Measurements from ENCODE around the gene ANO9.
A peak's percentile ranks its signal among the peaks of the same experiment; 100 is the strongest.

Gene ANO9

GRCh38 chr11:441418-442274 is at the start of gene ANO9:
Gene ANO9, minus strand, starts transcription at chr11:442011. Its CDS starts 85 bp downstream, at chr11:441926.
- DNase-seq: peak; percentile 80

- DNase-seq: no peak
Observed at GRCh38 chr11:491358-491757, 49.5 kb upstream of the ANO9 start.

GRCh38 chr11:490930-491260 is 49.1 kb upstream of the ANO9 start:
- no peak for DNase-seq

GRCh38 chr11:490186-490929 is 48.5 kb upstream of the ANO9 start:
- DNase-seq: no peak

- DNase-seq: no peak
Observed at GRCh38 chr11:489610-490185, 47.9 kb upstream of the ANO9 start.

- no peak for DNase-seq
Observed at GRCh38 chr11:488992-489391, 47.2 kb upstream of the ANO9 start.

- DNase-seq: no peak
Observed at GRCh38 chr11:488579-488978, 46.8 kb upstream of the ANO9 start.

GRCh38 chr11:488062-488461 is 46.3 kb upstream of the ANO9 start:
- DNase-seq: no peak

GRCh38 chr11:487571-488021 is 45.8 kb upstream of the ANO9 start:
- DNase-seq: no peak

- DNase-seq: no peak
Observed at GRCh38 chr11:486189-486588, 44.4 kb upstream of the ANO9 start.

GRCh38 chr11:484616-485015 is 42.8 kb upstream of the ANO9 start:
- no peak for DNase-seq

GRCh38 chr11:479311-479710 is 37.5 kb upstream of the ANO9 start:
- DNase-seq: no peak

GRCh38 chr11:477052-477715 is 35.4 kb upstream of the ANO9 start:
- DNase-seq: no peak

- no peak for DNase-seq
Observed at GRCh38 chr11:476416-476815, 34.6 kb upstream of the ANO9 start.

- no peak for DNase-seq
Observed at GRCh38 chr11:475941-476340, 34.1 kb upstream of the ANO9 start.

- DNase-seq: no peak
Observed at GRCh38 chr11:474914-475506, 33.2 kb upstream of the ANO9 start.

- no peak for DNase-seq
Observed at GRCh38 chr11:473962-474785, 32.4 kb upstream of the ANO9 start.

GRCh38 chr11:473415-473814 is 31.6 kb upstream of the ANO9 start:
- DNase-seq: no peak

GRCh38 chr11:472816-473215 is 31.0 kb upstream of the ANO9 start:
- DNase-seq: no peak

- no peak for DNase-seq
Observed at GRCh38 chr11:472272-472671, 30.5 kb upstream of the ANO9 start.

- DNase-seq: no peak
Observed at GRCh38 chr11:471468-472145, 29.8 kb upstream of the ANO9 start.
